Hematopoietic multipotent progenitor cell (in vitro differentiated cells): ENCODE results near the gene AJUBA. TPM values are rescaled to one million over a fixed set of nuclear protein-coding genes. Genes with fewer than 3 reads are reported as not detected.
"Not testable (repeated sequence)": the region's sequence is repeated elsewhere in the genome, so short reads cannot be mapped to it uniquely, and the experiment has no call there.

ENCODE experiments used
- DNase-seq, 3 donors: peaks; one replicate each; pipeline ENCODE4 v3.0.0-alpha.2; 2011 to 2015; ENCODE audit warnings: low read depth in 2 of 3, low spot score in 2 of 3
- total RNA-seq: library from RNA; depleted of rRNA; stranded (reverse); fragments of >200 nt; gene quantifications from one replicate; pipeline ENCODE4 v1.2.3, GENCODE V29; 2012

AJUBA gene
- total RNA-seq: 1.9 TPM

DNA sequence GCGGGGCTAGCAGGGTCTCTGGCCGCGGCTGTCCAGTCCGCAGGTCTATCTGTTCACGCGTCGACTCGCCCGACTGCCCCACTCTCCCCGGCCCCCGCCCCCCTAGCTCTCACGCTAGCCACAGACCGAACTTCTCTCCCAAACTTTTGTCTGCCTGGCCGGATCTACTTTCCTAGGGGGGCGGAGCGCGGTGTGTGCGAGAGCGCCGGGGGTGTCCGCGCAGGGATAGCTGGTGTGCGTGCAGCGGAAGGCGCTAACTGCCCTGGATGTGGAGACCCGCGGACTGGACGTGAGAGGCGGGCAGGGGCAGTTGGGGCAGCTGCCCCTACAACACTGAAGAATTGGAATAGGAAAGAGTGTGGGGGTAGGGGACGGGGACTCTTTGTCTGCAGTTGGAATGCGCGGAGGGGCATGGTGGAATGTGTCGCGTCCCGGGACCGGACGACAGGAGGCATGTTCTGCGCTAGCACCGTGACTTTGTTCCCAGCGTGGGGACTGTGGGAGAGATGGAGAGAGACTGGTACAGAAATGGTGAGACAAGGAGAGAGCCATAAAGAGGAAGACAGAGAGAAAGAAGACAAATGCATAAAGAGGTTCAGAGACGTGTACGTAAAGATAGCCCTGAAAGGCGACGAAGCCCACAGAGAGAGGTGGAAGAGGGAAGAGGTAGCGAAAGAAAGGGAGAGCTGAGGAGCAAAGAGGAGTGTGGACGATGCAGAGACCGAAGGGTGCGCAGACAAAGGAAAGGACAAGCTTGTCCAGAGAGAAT is at the start of gene AJUBA:
Gene AJUBA (minus strand): TSS at position 75 of the 769 bp plus-strand sequence. CDS start 285 bp downstream, outside the sequence.
- peak in 2 of 3 donors; percentile 82 to 84 for DNase-seq

DNA sequence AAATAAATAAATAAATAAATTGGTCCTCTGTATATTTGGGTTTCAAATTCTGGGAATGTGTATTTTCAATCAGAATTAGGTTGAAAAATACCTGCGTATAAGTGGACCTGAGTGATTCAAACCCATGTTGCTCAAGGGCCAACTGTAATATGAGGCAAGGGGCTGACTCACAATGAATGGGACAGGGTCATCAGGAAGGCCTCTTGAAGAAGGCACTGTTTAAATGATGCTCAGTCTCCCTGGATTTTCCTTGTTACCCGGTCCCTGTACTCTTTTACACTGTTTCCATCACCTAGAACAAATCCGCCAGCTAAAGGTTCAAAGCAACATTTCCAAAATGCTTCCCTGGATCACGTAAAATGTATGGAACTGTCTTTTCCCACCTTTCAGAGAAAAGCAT is 48.6 kb upstream of the AJUBA start:
- no peak for DNase-seq

DNA sequence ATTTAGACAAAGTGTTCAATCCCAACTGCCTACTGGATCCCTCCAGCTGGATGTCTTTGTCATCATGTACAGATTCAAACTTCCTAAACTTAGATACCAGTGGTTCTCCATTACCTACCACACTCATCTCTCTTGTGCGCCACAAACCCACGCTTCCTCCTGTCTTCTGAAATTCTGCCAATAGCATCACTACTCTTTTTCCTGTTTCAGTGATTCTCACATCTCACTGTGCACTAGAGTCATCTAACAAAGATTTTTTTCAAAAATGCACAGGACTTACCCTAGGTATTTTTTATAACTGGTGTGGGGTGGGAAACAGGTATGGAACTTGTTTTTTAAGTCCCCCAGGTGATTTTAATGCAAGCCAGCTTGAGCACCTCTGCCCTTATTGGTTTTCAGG is 46.4 kb upstream of the AJUBA start:
- no peak for DNase-seq

DNA sequence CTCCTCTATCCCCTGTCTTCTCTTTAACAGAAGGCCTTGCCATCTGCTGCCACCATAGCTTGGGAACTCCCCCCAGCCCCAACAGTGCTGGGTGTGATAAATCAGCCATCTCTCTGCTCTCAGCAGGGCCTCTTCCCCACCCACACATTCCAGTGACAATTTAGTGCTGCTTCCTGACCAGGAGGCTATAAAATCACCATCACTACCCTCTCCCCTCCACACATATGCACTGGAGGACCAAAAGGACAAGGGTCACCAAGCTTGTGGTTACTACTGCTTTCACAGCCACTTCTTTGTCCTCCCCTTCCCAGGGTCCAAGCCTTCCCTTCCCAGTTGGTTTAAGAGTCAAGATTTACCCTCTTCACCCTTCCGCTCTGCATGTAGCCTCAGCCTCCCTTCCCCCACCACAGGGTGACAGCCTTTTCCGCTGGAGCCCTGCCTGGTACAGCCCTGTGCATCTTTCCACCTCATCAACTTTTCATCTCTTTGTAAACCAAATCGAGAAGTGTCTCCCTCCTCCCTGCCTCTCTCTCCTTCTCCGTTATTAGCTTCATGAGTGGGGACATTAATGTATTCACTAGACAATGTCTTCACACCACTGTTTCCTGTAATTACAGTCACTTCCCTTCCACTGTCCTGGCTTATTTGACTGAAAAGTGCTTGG is 42.9 kb upstream of the AJUBA start:
- DNase-seq: no peak

DNA sequence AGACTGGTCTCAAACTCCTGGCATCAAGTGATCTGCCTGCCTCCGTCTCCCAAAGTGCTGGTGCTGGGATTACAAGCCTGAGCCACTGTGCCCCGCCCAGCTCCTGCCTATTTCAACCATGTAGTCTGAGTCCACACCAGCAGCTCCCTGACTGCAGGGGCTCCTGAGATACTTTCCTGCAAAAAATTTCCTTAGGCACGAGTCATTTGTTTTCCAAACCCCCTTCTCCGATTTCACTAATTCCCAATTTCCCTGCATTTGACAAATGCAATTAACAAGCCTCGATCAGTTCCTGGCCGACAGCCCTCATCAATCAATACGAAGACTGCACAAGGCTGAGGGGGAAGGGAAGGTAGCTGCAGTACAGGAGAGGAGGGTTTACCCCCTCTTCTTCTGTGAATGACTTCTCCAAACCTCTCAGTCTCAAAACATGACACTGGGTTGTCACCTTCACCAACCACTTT is 42.3 kb upstream of the AJUBA start:
- DNase-seq: no peak

DNA sequence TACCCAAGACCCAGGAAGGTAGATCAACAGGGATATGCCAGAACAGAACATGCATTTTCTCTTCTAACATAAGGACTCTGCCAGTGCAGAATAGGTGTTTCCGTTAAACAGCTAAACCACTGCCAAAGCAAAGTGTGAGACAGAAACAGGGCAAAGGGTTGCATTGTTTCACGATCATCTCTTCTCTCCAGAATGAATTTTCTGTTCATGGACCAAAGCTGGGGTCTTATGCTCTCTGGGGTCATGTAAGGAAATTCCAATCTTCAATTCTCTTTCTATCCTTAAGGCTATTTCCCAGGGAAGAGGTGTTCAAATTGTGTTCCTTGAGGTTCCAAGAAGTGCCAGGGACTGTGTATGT is 41.4 kb upstream of the AJUBA start:
- no peak for DNase-seq

DNA sequence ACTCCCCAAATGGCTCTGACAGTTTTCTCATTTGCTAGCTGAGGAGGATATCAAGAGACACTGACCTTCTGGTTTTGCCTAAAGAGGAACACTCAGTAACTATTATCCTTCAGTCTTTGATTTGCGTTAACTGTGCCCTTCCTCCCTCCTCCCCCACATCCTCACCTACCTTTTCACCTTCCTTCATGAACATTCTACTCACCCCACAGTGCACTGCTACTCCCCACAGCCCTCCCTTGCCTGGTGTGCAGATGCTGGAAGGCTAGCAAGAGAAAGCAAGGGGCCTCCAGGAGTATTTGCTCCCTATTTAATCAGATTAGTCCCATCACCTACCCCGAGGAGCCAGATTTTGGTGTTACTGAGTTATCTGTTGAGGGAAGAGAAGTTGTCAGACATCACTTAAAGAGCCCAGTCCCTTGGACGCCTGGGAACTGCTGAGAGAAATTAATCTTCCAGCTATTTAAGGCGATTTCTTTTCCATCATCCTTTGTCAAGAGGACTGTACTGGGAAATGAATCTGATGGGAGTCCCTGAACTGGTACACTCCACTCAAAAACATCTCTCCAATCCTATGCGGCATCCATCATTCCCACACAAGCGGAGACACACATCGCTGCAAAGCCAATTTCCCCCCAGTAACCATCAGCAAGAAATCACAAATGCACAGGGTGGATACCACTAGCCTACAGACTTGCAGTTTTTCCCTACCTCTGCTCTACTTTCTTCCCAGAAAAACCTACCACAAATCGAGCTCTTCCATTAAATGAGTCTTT is 40.9 kb upstream of the AJUBA start:
- no peak for DNase-seq

DNA sequence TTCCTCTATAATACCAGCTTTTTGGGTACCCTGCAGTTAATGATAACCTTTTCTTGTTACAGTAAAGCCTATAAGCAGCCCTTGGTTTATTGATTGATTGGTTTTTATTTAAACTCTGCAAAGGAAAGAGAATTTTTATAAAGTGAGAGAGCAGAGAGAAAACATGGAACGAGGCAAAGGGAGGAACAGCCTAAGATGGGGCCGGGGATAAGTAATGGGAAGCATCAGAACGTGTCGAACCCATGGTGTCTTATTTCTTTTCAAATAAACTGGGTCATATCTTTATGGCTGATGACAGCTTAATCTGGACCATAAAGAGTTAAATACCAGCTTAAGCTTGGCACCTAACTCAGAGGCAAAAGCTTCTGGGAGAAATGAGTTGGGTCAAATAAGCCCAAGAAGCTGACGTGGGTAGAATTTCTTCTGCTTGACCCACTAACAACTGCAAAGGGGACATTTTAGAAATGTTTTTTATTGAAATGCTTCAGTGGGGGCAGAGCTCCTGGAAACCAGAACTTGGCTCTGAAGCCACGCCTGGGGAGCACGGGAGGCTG is 39.6 kb upstream of the AJUBA start:
- DNase-seq: no peak

DNA sequence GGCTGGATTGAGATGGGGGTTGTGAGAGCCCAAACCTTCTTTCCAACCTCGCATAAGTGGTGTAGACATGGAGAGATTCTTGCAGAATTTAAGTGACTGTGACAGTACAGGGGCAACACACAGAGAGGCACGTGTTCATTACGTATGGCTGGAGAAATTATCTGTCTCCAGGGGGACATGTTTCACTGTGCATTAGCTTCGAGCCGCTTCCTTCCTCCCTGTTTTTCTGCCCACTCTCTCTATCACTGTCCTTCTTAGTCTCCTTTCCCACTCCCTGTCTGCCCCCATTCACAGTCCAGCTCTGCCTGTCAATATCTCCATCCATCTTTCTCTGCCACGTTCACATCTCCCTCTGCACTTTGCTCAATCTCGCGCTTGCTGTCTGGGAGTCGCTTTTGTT is 39.1 kb upstream of the AJUBA start:
- DNase-seq: no peak

DNA sequence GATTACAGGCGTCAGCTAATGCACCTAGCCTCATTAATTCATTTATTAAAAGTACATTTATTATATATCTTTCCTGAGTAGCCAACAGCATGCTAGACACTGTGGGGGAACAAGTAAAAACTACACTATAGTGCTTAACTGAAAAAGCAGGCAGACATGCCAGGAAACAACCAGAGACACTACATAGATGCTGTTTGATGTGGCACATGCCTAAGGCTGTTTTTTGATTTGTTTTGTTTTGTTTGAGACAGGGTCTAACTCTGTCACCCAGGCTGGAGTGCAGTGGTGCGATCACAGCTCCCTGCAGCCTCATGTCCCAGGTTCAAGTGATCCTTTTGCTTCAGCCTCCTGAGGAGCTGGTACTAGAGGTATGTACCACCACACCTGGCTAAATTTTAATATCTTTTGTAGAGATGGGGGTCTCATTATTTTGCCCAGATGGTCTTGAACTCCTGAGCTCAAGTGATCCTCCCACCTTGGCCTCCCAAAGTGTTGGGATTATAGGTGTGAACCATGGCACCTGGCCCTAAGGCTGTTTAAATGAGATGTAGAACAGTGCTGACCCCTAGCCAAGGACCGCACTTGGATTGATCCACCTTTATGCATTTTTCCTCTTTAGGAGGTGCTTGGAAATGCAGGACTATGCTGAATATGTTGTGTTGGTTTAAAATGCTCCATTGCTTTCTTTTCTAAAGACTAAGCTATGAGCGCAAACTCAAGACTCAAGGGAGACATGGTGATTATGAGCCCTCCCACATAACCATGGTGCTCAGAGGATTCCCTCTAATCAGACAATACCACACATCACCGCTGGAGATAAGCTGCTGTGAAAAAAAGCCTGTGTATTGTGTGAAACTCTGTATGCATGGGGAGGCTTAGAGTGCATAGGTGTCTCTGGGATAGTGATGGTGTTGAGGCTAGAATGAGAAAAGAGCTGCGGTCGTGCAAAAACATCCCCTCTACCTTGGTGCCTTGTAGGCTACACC is 38.1 kb upstream of the AJUBA start:
- DNase-seq: no peak

DNA sequence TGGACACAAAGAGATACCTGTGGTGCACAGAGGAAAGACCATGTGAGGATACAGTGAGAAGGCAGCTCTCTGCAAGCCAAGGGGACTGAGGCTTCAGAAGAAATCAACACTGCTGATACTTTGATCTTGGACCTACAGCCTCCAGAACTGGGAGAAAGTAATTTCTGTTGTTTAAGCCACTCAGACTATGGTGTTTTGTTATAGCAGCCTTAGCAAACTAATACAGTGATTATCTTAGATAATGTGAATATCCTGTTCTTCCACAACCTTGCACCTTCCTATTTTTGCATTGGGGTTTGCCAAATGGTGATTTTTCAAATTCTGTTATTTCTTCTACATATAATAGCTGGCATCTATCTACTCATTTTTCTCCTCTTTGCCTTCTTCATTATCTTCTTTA is 35.8 kb upstream of the AJUBA start:
- no peak for DNase-seq

DNA sequence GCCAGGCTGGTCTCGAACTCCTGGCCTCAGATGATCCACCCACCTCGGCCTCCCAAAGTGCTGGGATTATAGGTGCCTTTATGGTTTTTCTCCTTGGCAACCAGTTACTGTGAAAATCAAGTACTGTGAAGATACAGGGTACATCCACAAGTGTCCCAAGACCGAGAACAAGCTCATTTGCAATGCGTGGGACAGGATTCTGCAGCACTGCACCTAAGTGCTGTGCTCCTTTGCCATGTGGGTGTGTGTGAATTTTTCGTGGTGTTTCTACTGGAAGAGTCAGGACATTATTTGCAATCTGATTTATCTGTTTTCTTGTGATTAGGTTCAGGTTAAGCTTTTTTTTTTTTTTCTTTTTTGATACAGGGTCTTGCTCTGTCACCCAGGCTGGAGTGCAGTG is 34.7 kb upstream of the AJUBA start:
- no peak for DNase-seq

DNA sequence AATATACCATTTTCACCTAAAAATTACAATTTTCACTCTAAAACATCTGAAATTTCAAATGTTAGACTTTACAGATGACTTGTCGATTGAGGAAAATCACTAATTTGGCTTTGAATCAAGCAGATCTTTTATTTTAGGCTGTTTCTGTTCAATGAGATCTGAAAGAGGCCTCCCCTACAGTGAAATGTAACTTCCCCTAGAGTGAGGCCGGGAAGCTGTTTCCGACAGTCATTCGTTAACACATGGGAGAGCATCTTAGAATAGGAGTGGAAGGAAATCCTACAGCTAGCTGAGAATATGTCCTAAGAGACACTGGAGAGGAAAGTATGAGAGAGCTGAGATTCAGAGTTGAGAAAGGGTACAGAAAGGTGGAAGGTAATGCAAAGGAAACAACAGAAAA is 33.3 kb upstream of the AJUBA start:
- DNase-seq: no peak

DNA sequence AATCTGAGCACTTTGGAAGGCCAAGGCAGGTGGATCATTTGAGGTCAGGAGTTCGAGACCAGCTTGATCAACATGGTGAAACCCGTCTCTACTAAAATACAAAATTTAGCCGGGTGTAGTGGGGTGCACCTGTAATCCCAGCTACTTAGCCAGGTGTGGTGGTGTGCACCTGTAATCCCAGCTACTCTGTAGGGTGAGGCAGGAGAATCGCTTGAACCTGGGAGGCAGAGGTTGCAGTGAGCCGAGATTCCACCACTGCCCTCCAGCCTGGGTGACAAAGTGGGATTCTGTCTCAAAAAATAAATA is 31.4 kb upstream of the AJUBA start:
- DNase-seq: not testable (repeated sequence)

DNA sequence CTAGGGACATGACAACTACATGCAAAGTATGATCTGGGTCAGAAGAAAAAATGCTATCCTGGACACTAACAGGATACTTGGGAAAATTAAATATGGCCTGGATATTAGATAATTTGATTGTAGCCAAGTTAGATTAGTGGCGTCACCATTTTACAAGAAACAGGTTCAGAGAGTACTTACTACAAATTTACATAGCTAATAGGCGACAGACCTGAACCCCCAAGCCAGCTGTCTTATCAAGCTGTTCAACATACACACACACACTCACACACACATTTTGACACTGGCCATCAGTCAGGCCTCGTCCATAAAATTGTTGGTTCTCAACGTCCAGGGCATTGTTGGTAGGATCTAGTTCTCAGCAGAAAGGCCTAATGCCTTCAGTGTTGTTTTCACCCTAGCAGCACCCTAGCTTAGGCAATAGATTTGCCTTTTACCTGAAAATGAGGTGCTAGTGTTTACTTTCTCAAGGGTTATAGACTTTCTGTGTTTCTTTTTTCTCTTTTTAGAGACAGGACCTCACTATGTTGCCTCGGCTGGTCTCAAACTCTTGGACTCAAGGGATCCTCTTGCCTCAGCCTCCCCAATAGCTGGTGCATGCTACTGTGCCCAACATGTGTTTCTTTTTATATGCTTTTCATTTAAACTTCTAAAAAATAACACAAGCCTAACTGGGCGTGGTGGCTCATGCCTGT is 30.9 kb upstream of the AJUBA start:
- no peak for DNase-seq

DNA sequence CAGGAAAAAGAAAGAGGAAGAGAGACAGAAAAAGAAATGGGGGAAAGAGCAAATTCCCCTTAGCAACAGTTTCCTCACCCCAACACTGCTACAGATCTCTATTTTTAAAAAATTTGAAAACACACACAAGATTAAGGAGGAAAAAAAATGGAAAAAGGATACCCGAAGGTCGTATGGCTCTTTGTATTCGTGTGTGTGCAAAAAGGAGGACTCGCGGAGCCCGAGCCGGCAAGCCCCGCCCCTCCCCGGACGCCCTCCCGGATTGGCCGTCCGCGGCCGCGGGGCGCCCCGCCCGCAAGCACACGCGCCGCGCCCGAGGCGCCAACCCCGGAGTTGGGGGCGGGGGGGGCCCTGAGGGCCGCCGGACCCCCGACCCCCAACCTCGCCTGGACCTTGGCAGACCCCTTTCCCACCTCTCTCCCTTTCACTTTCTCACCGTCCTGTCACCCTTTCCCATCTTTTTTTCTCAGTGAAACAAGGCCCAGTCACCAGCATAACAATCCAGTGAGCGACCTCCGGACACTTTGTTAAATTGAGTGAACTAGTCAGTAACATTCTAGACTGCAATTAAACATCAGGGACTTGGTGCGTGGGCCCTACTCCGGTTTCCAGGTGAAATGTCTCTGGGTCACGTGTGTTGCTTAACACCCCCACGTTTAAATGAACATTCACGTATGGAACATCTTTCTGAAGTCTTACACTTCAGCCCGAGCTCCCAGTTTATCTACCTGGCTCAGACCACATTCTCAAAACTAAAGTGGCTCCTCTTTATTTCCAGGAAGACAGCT is 27.8 kb upstream of the AJUBA start, which contains the start of gene C14orf93:
Gene C14orf93 (minus strand): TSS at position 205 of the 788 bp plus-strand sequence. CDS start 11,120 bp downstream, outside the sequence.
- DNase-seq: peak in 2 of 3 donors; percentile 73 to 76

DNA sequence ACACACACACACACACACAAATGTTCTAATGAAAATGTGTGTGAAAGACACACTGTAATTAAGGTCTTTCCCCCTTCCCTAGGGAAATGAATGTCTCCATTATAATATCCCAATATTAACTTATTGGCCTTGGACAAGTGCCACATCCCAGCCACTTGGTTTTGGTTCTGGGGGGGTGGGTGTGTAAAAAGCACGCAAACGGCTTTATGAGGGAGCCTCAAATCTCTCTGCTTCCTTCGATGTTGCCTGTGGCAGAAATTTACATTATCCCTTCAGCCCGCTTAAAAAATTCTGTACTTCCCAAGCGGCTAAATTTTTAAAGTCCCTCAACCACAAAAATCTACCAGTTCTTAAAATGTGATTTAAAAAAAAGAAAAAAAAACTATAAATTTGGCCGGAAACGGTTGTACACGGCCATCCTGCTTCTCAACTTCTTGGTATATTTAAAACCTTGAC is 27.2 kb upstream of the AJUBA start:
- DNase-seq: no peak

DNA sequence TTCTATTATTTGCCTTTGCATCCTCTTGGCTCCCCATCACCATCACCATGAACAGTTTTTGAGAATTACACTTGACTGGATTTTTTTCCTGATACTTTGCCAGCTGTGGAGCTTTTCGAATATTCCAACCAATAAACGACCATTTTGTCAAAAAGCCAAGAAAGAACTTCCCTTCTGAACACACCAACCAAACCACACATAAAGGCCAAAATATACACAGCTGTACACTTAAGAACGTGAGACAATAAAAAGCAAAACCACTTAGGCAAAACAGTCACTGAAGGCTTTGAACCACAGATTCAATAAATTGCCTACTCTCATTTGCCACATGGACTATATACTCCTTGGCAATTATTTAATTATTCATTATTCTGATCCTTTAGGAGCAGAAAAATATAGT is 26.5 kb upstream of the AJUBA start:
- no peak for DNase-seq
